HEK293T (cell line): ENCODE results near the gene RBM23.

Experiments
- CTCF ChIA-PET: fragments of 350-600 bp; formaldehyde crosslinking; extraction: SDS; loops from one replicate; lab custom pipeline; 2021; ENCODE audit warnings: antibody characterized with exemption, inconsistent platforms; lab: Yijun Ruan, JAX
- POLR2A ChIA-PET: fragments of 350-600 bp; formaldehyde crosslinking; extraction: SDS; loops from one replicate; lab custom pipeline; 2020; ENCODE audit warnings: antibody characterized with exemption, inconsistent platforms; lab: Yijun Ruan, JAX
- DNase-seq: peaks from one replicate; pipeline ENCODE4 v3.0.0; 2012; ENCODE audit warnings: mixed read lengths; ENCODE audit errors: extremely low spot score
- ARNT ChIP-seq: fragments of 450-650 bp; IDR thresholded peaks from 2 replicates; pipeline ENCODE4 v1.6.1; 2017; ENCODE audit warnings: mild to moderate bottlenecking
- BHLHE40 ChIP-seq: fragments of 450-650 bp; IDR thresholded peaks from 2 replicates; pipeline ENCODE4 v1.6.1; 2016; ENCODE audit warnings: mild to moderate bottlenecking, moderate library complexity, borderline replicate concordance
- CTBP1 ChIP-seq: fragments of 450-650 bp; IDR thresholded peaks from 2 replicates; pipeline ENCODE4 v1.6.1; 2016; ENCODE audit warnings: borderline replicate concordance
- ELF4 ChIP-seq: fragments of 450-650 bp; IDR thresholded peaks from 2 replicates; pipeline ENCODE4 v1.6.1; 2017; ENCODE audit warnings: antibody characterized with exemption
- FOXA1 ChIP-seq: fragments of 450-650 bp; IDR thresholded peaks from 2 replicates; pipeline ENCODE4 v1.6.1; 2016; ENCODE audit warnings: mild to moderate bottlenecking
- FOXK2 ChIP-seq: fragments of 450-650 bp; IDR thresholded peaks from 2 replicates; pipeline ENCODE4 v1.6.1; 2016; ENCODE audit warnings: mild to moderate bottlenecking
- FOXM1 ChIP-seq: fragments of 450-650 bp; IDR thresholded peaks from 2 replicates; pipeline ENCODE4 v1.6.1; 2017; ENCODE audit warnings: mild to moderate bottlenecking, borderline replicate concordance
- HDGF ChIP-seq: fragments of 450-650 bp; IDR thresholded peaks from 2 replicates; pipeline ENCODE4 v1.6.1; 2017; ENCODE audit warnings: antibody characterized with exemption, borderline replicate concordance
- L3MBTL2 ChIP-seq: fragments of 450-650 bp; conservative IDR thresholded peaks from 2 replicates; pipeline ENCODE4 v1.6.1; 2016; ENCODE audit warnings: mild to moderate bottlenecking
- LEF1 ChIP-seq: fragments of 450-650 bp; IDR thresholded peaks from 2 replicates; pipeline ENCODE4 v1.6.1; 2017; ENCODE audit warnings: mild to moderate bottlenecking, borderline replicate concordance
- NFRKB ChIP-seq: fragments of 450-650 bp; IDR thresholded peaks from 2 replicates; pipeline ENCODE4 v1.6.1; 2016; ENCODE audit warnings: mild to moderate bottlenecking, moderate library complexity
- SP1 ChIP-seq: fragments of 450-650 bp; IDR thresholded peaks from 2 replicates; pipeline ENCODE4 v1.6.1; 2017
- SUZ12 ChIP-seq: fragments of 450-650 bp; IDR thresholded peaks from 2 replicates; pipeline ENCODE4 v1.6.1; 2016; ENCODE audit warnings: mild to moderate bottlenecking
- TARDBP ChIP-seq: fragments of 450-650 bp; IDR thresholded peaks from 2 replicates; pipeline ENCODE4 v1.6.1; 2016
- TF ChIP-seq, protein P1 (sequence below): fragments of 450-650 bp; IDR thresholded peaks from 2 replicates; pipeline ENCODE4 v1.6.1; 2016

The RBM23 gene

DNA sequence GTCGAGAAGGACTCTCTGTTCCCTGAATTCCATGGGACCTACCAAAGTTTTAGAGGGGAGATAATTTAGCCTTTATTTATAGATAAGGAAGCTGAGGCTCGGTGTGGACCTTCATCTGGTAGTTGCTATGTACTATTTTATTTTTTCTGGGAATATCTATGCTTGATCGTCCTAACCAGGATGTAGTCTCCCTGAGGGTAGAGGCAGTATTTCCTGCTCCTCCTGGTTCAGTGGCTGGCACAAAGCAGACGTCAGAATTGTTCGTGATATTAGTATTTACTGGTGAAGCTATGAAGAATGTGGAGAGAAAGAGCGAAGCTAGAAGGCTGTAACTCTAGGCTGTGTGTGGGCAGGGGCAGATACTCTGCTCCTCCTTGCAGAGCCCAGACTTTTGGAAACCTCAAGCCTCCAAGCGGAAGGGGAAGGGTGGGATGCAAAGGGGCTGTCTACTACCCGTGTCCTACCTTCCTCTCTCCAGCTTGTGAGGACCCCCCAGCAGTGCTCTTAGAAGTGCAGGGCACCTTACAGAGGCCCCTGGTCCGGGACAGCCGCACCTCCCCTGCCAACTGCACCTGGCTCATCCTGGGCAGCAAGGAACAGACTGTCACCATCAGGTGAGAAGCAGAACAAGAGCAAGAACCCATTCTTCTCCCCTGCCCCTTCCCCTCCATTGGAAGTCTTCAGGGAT, 46.0 kb downstream of the RBM23 start:
- POLR2A ChIA-PET, result interaction anchor here (1.7 to 4.3 kb wide), 4 partner anchors 9 to 107 kb away, joined by 4 to 37 read pairs (median 12); partner anchors contain the start of genes OXA1L and REM2

DNA sequence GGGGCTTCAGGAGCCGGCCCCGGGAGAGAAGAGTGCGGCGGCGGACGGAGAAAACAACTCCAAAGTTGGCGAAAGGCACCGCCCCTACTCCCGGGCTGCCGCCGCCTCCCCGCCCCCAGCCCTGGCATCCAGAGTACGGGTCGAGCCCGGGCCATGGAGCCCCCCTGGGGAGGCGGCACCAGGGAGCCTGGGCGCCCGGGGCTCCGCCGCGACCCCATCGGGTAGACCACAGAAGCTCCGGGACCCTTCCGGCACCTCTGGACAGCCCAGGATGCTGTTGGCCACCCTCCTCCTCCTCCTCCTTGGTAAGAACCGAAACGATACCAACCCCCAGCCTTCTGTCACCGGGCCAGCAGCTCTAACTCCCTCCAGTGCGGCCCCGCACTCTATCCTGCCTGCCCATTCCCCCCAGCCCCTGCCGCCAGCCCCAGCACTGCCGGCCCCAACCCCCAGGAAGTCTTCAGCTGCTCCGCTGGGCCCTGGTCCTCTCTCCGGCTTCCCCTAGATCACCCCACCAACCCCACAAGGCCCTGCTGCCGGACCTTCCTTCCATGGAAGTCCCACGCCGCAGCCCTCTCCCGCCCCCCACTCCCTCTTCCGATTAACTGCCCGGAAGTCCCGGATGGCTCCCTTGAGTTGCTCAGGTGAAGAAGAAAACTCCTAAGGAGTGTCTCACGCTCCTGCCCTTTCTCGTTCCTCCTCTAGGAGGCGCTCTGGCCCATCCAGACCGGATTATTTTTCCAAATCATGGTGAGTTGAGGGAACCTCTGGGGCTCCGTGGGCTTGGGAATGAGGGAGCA, 46.7 kb downstream of the RBM23 start:
- POLR2A ChIA-PET, result interaction anchor here (0.9 to 4.3 kb wide), 7 partner anchors 10 to 106 kb away, joined by 3 to 37 read pairs (median 5); partner anchors contain the start of genes OXA1L and REM2
- peak; percentile 82 for DNase-seq
- no peak for TF ChIP-seq L3MBTL2
- TF ChIP-seq, protein P1, sequence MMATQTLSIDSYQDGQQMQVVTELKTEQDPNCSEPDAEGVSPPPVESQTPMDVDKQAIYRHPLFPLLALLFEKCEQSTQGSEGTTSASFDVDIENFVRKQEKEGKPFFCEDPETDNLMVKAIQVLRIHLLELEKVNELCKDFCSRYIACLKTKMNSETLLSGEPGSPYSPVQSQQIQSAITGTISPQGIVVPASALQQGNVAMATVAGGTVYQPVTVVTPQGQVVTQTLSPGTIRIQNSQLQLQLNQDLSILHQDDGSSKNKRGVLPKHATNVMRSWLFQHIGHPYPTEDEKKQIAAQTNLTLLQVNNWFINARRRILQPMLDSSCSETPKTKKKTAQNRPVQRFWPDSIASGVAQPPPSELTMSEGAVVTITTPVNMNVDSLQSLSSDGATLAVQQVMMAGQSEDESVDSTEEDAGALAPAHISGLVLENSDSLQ, result no peak
- TF ChIP-seq HDGF, result no peak
- TF ChIP-seq FOXM1, result no peak
- no peak for TF ChIP-seq NFRKB
- TF ChIP-seq SP1, result no peak
- TF ChIP-seq FOXK2, result no peak
- no peak for TF ChIP-seq BHLHE40
- TF ChIP-seq ARNT, result no peak
- TF ChIP-seq LEF1, result no peak
- TF ChIP-seq SUZ12, result no peak
- no peak for TF ChIP-seq ELF4
- TF ChIP-seq FOXA1, result no peak
- no peak for TF ChIP-seq CTBP1
- CTCF ChIA-PET, result interaction anchor here (0.5 to 3.6 kb wide), 14 partner anchors 9 to 89 kb away, joined by 3 to 30 read pairs (median 4); partner anchors contain the start of genes HAUS4 and REM2

More for the DNA sequence above, 46.0 kb downstream of the RBM23 start:
- DNase-seq, result no peak
- CTCF ChIA-PET, result interaction anchor here (0.5 to 3.6 kb wide), 14 partner anchors 8 to 1801 kb away, joined by 3 to 30 read pairs (median 4); partner anchors contain the start of genes HAUS4 and REM2
- TF ChIP-seq CTBP1 (no peak), NFRKB (no peak), ARNT (no peak), BHLHE40 (no peak), L3MBTL2 (no peak), LEF1 (no peak), TARDBP (no peak), ELF4 (no peak)

DNA sequence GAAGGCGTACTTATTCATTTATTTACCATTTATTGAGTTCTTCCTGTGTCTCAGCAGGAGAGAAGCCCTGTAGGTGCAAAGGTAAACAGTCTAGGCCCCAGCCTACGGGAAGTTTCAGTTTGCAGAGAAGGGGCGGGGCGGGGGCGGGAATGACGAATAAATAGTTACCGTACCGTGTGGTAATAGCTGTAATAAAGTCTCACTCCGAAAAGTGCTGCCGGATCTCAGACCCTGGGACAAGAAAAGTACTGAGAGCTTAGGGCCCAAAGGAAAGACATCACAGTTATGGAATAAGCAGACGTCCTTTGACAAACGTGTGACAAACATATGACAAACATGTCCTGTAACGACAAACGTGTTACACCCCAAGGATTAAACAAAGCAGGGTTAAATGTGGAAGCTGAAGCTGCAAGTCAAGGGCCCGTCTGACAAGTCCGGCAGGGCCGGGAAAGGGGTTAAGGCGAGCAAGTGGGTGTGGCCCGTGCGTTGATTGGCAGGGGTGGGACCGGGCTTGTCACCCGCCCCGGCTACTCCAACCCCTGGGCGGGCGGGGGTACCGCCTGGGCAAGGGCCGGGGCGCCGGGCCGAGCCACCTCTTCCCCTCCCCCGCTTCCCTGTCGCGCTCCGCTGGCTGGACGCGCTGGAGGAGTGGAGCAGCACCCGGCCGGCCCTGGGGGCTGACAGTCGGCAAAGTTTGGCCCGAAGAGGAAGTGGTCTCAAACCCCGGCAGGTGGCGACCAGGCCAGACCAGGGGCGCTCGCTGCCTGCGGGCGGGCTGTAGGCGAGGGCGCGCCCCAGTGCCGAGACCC, 47.5 kb downstream of the RBM23 start, which contains the start of gene LRP10:
LRP10 (plus strand) TSS at position 517 of the 809 bp plus-strand sequence. CDS start 564 bp downstream, outside the sequence.
- ChIA-PET CTCF (interaction anchor here (0.6 to 3.6 kb wide), 8 partner anchors 10 to 77 kb away, joined by 3 to 30 read pairs (median 8); partner anchors contain the start of gene REM2), POLR2A (interaction anchor here (0.6 to 4.3 kb wide), 13 partner anchors 10 to 188 kb away, joined by 3 to 37 read pairs (median 4); partner anchors contain the start of genes HAUS4 and OXA1L)
- TF ChIP-seq, protein P1, result peak; percentile 98
- TF ChIP-seq SP1 (0 out of 2 replicates have a peak, but pooled peaks have one; percentile 22), SUZ12 (no peak)
- peak; percentile 84 for DNase-seq

DNA sequence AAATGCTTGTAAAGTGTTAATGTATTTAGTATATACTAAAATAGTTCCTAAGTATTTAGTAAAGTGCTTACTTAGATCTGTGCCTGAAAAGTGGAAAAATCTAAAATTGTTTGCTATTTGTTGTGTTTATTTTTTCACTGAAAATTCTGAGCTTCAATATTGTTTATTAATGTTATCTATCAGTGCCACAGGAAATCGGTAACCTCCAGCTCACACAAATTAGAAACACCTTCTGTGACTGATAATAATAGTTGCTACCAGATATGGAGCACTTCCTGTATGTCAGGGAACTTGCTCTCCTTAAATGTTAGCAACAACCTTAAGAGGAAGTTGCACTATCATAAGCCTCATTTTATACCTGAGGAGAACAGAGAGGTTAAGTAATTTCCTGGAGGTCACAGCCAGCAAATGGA, 48.1 kb downstream of the RBM23 start:
- ChIA-PET POLR2A (interaction anchor here (0.6 to 4.3 kb wide), 11 partner anchors 11 to 188 kb away, joined by 3 to 37 read pairs (median 4); partner anchors contain the start of gene HAUS4), CTCF (interaction anchor here (1.2 to 3.6 kb wide), 6 partner anchors 9 to 59 kb away, joined by 3 to 30 read pairs (median 8); partner anchors contain the start of gene REM2)
- no peak for DNase-seq
- TF ChIP-seq ELF4 (no peak), L3MBTL2 (no peak)

DNA sequence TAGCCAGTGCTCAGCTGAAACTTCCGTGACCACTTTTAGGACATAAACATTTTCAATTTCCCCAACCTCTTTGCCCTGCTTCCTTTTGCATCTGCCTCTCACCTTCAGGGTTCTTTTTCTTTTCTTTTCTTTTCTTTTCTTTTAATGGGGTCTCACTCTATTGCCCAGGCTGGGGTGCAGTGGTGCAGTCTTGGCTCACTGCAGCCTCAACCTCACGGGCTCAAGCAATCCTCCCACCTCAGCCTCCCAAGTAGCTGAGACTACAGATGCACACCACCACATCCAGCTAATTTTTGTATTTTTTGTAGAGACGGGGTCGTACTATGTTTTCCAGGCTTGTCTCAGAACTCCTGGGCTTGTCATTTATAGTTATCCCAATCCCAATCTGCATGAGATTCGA, 52.1 kb downstream of the RBM23 start:
- no peak for DNase-seq
- no peak for TF ChIP-seq TARDBP
- TF ChIP-seq HDGF, result no peak
- no peak for TF ChIP-seq BHLHE40
- TF ChIP-seq L3MBTL2, result no peak
- TF ChIP-seq FOXM1, result no peak
- POLR2A ChIA-PET, result interaction anchor here (1.0 kb wide), 1 partner anchor 29 kb away, joined by 3 read pairs; no protein-coding TSS in a partner anchor
- CTCF ChIA-PET, result interaction anchor here (0.9 kb wide), 1 partner anchor 12 kb away, joined by 3 read pairs; no protein-coding TSS in a partner anchor
